ENCODE results near the gene PRICKLE2.

Gene PRICKLE2

GRCh38 chr3:64097920-64098319, 127.3 kb downstream of the PRICKLE2 start:
- no peak overlapping the region for H3K4me3 ChIP-seq (ENCODE audit: low read depth in 1 of 2, low read length in 1 of 2)
- no peak overlapping the region for H3K27ac ChIP-seq
- H3K9me3 ChIP-seq: no peaks in the 10 kb centered on the region
- no peaks in the 10 kb centered on the region for H3K27me3 ChIP-seq
- no peaks in the 10 kb centered on the region for H3K36me3 ChIP-seq
- peaks cover 0 to 7% of the 10 kb centered on the region in 2 experiments for H3K4me1 ChIP-seq (ENCODE audit: control insufficient read depth in 1 of 2, insufficient read depth in 1 of 2, low read depth in 1 of 2, low read length in 1 of 2)
- TF ChIP-seq, protein P1, sequence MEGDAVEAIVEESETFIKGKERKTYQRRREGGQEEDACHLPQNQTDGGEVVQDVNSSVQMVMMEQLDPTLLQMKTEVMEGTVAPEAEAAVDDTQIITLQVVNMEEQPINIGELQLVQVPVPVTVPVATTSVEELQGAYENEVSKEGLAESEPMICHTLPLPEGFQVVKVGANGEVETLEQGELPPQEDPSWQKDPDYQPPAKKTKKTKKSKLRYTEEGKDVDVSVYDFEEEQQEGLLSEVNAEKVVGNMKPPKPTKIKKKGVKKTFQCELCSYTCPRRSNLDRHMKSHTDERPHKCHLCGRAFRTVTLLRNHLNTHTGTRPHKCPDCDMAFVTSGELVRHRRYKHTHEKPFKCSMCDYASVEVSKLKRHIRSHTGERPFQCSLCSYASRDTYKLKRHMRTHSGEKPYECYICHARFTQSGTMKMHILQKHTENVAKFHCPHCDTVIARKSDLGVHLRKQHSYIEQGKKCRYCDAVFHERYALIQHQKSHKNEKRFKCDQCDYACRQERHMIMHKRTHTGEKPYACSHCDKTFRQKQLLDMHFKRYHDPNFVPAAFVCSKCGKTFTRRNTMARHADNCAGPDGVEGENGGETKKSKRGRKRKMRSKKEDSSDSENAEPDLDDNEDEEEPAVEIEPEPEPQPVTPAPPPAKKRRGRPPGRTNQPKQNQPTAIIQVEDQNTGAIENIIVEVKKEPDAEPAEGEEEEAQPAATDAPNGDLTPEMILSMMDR (IDR thresholded peaks at IDR 0.05): no peak

GRCh38 chr3:64095802-64096201, 129.5 kb downstream of the PRICKLE2 start:
- H3K27me3 ChIP-seq: no peaks in the 10 kb centered on the region
- peaks cover 0 to 7% of the 10 kb centered on the region in 2 experiments for H3K4me1 ChIP-seq (ENCODE audit: control insufficient read depth in 1 of 2, insufficient read depth in 1 of 2, low read depth in 1 of 2, low read length in 1 of 2)
- no peak overlapping the region for H3K4me3 ChIP-seq (ENCODE audit: low read depth in 1 of 2, low read length in 1 of 2)
- no peak overlapping the region for H3K27ac ChIP-seq
- no peaks in the 10 kb centered on the region for H3K9me3 ChIP-seq
- H3K36me3 ChIP-seq: no peaks in the 10 kb centered on the region
- TF ChIP-seq, protein P1 (IDR thresholded peaks at IDR 0.05): no peak

- no peaks in the 10 kb centered on the region for H3K9me3 ChIP-seq
- no peak overlapping the region for H3K4me3 ChIP-seq (ENCODE audit: low read depth in 1 of 2, low read length in 1 of 2)
- H3K27ac ChIP-seq: no peak overlapping the region
- H3K4me1 ChIP-seq (ENCODE audit: control insufficient read depth in 1 of 2, insufficient read depth in 1 of 2, low read depth in 1 of 2, low read length in 1 of 2): peaks cover 0 to 7% of the 10 kb centered on the region in 2 experiments
- H3K27me3 ChIP-seq: no peaks in the 10 kb centered on the region
- TF ChIP-seq, protein P1 (IDR thresholded peaks at IDR 0.05): no peak
- H3K36me3 ChIP-seq: no peaks in the 10 kb centered on the region
Observed at GRCh38 chr3:64094713-64095079, 130.6 kb downstream of the PRICKLE2 start.

- Histone ChIP-seq H3K9me3 (no peaks in the 10 kb centered on the region), H3K36me3 (no peaks in the 10 kb centered on the region), H3K4me1 (ENCODE audit: control insufficient read depth in 1 of 2, insufficient read depth in 1 of 2, low read depth in 1 of 2, low read length in 1 of 2) (peaks cover 0 to 7% of the 10 kb centered on the region in 2 experiments), H3K27ac (no peak overlapping the region), H3K4me3 (ENCODE audit: low read depth in 1 of 2, low read length in 1 of 2) (no peak overlapping the region), H3K27me3 (no peaks in the 10 kb centered on the region)
- TF ChIP-seq, protein P1 (IDR thresholded peaks at IDR 0.05): no peak
Observed at GRCh38 chr3:64093825-64094712, 131.2 kb downstream of the PRICKLE2 start.

GRCh38 chr3:64093211-64093610, 132.1 kb downstream of the PRICKLE2 start:
- no peaks in the 10 kb centered on the region for H3K9me3 ChIP-seq
- TF ChIP-seq, protein P1 (IDR thresholded peaks at IDR 0.05): no peak
- H3K36me3 ChIP-seq: no peaks in the 10 kb centered on the region

More at GRCh38 chr3:64093211-64093610, 132.1 kb downstream of the PRICKLE2 start:
- Histone ChIP-seq H3K4me1 (ENCODE audit: control insufficient read depth in 1 of 2, insufficient read depth in 1 of 2, low read depth in 1 of 2, low read length in 1 of 2) (peaks cover 0 to 7% of the 10 kb centered on the region in 2 experiments), H3K27me3 (no peaks in the 10 kb centered on the region), H3K4me3 (ENCODE audit: low read depth in 1 of 2, low read length in 1 of 2) (no peak overlapping the region), H3K27ac (no peak overlapping the region)

Data from neutrophil (primary cell).